ENCODE results near the gene UTF1. TPM values are rescaled to one million over a fixed set of nuclear protein-coding genes. Genes with fewer than 3 reads are reported as not detected.
A peak's percentile ranks its signal among the peaks of the same experiment; 100 is the strongest.

UTF1 gene
- total RNA-seq, 1 donor from 2014 or later = not detected

GRCh38 chr10:133236401-133237240 lies 6.6 kb downstream of the UTF1 start:
- Histone ChIP-seq H3F3A (ENCODE audit: low read depth) (peaks cover 23% of the 10 kb centered on the region), H2AFZ (replicated peaks) (peak overlapping the region; percentile 68), H3K27ac (no peak overlapping the region), H3K27me3 (peaks cover 97% of the 10 kb centered on the region), H3K4me1 (peaks cover 30% of the 10 kb centered on the region), H3K9ac (no peak overlapping the region), H3K4me3 (peak overlapping the region; percentile 47), H3K79me2 (ENCODE audit: low read depth) (no peaks in the 10 kb centered on the region), H3K36me3 (no peaks in the 10 kb centered on the region), H3K9me3 (ENCODE audit: low read depth) (no peaks in the 10 kb centered on the region), H4K20me1 (ENCODE audit: low read depth) (peaks cover 17% of the 10 kb centered on the region), H3K4me2 (peak overlapping the region; percentile 80)
- H3K4me3 Mint-ChIP-seq = no peak overlapping the region
- no peak overlapping the region for H3K27ac Mint-ChIP-seq
- peak; percentile 47 for DNase-seq (ENCODE audit: low spot score)
- TF ChIP-seq EZH2 (IDR thresholded peaks at IDR 0.05) (peak; percentile 94), EZH2phosphoT487 (IDR thresholded peaks at IDR 0.05) (peak; percentile 79), CTCF (IDR thresholded peaks at IDR 0.05) (no peak)
- H3K36me3 Mint-ChIP-seq = no peaks in the 10 kb centered on the region
- H3K4me1 Mint-ChIP-seq = peaks cover 10% of the 10 kb centered on the region
- peaks cover 68% of the 10 kb centered on the region for H3K27me3 Mint-ChIP-seq (ENCODE audit: insufficient read depth, low read depth)
- peaks cover 5% of the 10 kb centered on the region for H3K9me3 Mint-ChIP-seq

GRCh38 chr10:133237241-133237587 lies 7.2 kb downstream of the UTF1 start:
- peak; percentile 58 for DNase-seq (ENCODE audit: low spot score)
- TF ChIP-seq EZH2 (IDR thresholded peaks at IDR 0.05) (peak; percentile 83), CTCF (IDR thresholded peaks at IDR 0.05) (no peak), EZH2phosphoT487 (IDR thresholded peaks at IDR 0.05) (peak; percentile 11)
- Histone ChIP-seq H3K27ac (no peak overlapping the region), H3K79me2 (ENCODE audit: low read depth) (no peaks in the 10 kb centered on the region), H3K4me3 (peak overlapping the region; percentile 47), H3K36me3 (no peaks in the 10 kb centered on the region), H3K4me2 (peak overlapping the region; percentile 80), H3K27me3 (peaks cover 91% of the 10 kb centered on the region), H3K9me3 (ENCODE audit: low read depth) (no peaks in the 10 kb centered on the region), H3K9ac (no peak overlapping the region), H3K4me1 (peaks cover 30% of the 10 kb centered on the region), H4K20me1 (ENCODE audit: low read depth) (peaks cover 11% of the 10 kb centered on the region), H2AFZ (replicated peaks) (peak overlapping the region; percentile 14), H3F3A (ENCODE audit: low read depth) (peaks cover 23% of the 10 kb centered on the region)
- Mint-ChIP-seq H3K9me3 (peaks cover 3% of the 10 kb centered on the region), H3K4me3 (no peak overlapping the region), H3K4me1 (peaks cover 10% of the 10 kb centered on the region), H3K36me3 (no peaks in the 10 kb centered on the region), H3K27me3 (ENCODE audit: insufficient read depth, low read depth) (peaks cover 62% of the 10 kb centered on the region), H3K27ac (no peak overlapping the region)

GRCh38 chr10:133237588-133238465 lies 7.8 kb downstream of the UTF1 start, which contains the start of gene VENTX:
Gene VENTX (plus strand): TSS chr10:133237855. CDS start chr10:133237915, 60 bp downstream.
- Mint-ChIP-seq H3K4me3 (peak within 1 kb of the TSS; percentile 53), H3K4me1 (peaks cover 10% of the 10 kb centered on the region), H3K9me3 (peaks cover 3% of the 10 kb centered on the region), H3K27me3 (ENCODE audit: insufficient read depth, low read depth) (peaks cover 56% of the 10 kb centered on the region), H3K27ac (no peak within 1 kb of the TSS), H3K36me3 (no peaks in the 10 kb centered on the region)
- peak within 1 kb of the TSS; percentile 47 for H3K4me3 ChIP-seq
- no peak within 1 kb of the TSS for H3K27ac ChIP-seq
- DNase-seq (ENCODE audit: low spot score) = peak; percentile 90
- no peaks in the 10 kb centered on the region for H3K9me3 ChIP-seq (ENCODE audit: low read depth)
- TF ChIP-seq EZH2 (IDR thresholded peaks at IDR 0.05) (no peak), CTCF (IDR thresholded peaks at IDR 0.05) (no peak), EZH2phosphoT487 (IDR thresholded peaks at IDR 0.05) (no peak)
- H3K79me2 ChIP-seq (ENCODE audit: low read depth) = no peaks in the 10 kb centered on the region
- peak within 1 kb of the TSS; percentile 80 for H3K4me2 ChIP-seq
- peak within 1 kb of the TSS; percentile 68 for H2AFZ ChIP-seq (replicated peaks)
- peaks cover 9% of the 10 kb centered on the region for H4K20me1 ChIP-seq (ENCODE audit: low read depth)
- no peak within 1 kb of the TSS for H3K9ac ChIP-seq
- H3K27me3 ChIP-seq = peaks cover 85% of the 10 kb centered on the region
- peaks cover 23% of the 10 kb centered on the region for H3F3A ChIP-seq (ENCODE audit: low read depth)
- H3K36me3 ChIP-seq = no peaks in the 10 kb centered on the region
- peaks cover 30% of the 10 kb centered on the region for H3K4me1 ChIP-seq
